LNCaP clone FGC (cell line): ENCODE measurements around the gene TUT4.

Source experiments
- DNase-seq: peaks from one replicate; pipeline ENCODE4 v3.0.0-alpha.2; 2011; ENCODE audit warnings: low read depth
- H3K4me3 ChIP-seq: 2 replicates; pipeline ENCODE4 v1.5.1; 2011; ENCODE audit warnings: mild to moderate bottlenecking, low read depth, low read length, control low read depth
- TF ChIP-seq, protein P1 (sequence below): IDR thresholded peaks from 2 replicates; pipeline ENCODE4 v1.5.1; 2012; ENCODE audit warnings: mild to moderate bottlenecking; ENCODE audit not compliant: control insufficient read depth, insufficient read depth; ENCODE audit errors: extremely low read depth

Gene TUT4

DNA sequence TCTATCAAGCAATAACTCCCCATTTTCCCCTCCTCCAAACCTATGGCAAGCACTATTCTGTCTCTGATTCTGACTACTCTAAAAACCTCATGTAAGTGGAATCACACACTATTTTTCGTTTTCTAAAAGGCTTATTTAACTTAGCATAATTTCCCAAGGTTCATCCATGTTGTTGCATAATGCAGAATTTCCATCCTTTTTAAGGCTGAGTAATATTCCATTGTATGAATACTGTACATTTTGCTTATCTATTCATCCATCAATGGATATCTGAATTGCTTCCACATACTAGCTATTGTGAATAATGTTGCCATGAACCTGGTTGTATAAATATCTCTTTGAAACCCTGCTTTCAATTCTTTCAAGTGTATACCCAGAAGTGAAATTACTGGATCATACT lies 48.2 kb downstream of the TUT4 start:
- DNase-seq: no peak
- H3K4me3 ChIP-seq: no peak overlapping the region
- TF ChIP-seq, protein P1, sequence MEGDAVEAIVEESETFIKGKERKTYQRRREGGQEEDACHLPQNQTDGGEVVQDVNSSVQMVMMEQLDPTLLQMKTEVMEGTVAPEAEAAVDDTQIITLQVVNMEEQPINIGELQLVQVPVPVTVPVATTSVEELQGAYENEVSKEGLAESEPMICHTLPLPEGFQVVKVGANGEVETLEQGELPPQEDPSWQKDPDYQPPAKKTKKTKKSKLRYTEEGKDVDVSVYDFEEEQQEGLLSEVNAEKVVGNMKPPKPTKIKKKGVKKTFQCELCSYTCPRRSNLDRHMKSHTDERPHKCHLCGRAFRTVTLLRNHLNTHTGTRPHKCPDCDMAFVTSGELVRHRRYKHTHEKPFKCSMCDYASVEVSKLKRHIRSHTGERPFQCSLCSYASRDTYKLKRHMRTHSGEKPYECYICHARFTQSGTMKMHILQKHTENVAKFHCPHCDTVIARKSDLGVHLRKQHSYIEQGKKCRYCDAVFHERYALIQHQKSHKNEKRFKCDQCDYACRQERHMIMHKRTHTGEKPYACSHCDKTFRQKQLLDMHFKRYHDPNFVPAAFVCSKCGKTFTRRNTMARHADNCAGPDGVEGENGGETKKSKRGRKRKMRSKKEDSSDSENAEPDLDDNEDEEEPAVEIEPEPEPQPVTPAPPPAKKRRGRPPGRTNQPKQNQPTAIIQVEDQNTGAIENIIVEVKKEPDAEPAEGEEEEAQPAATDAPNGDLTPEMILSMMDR: no peak

DNA sequence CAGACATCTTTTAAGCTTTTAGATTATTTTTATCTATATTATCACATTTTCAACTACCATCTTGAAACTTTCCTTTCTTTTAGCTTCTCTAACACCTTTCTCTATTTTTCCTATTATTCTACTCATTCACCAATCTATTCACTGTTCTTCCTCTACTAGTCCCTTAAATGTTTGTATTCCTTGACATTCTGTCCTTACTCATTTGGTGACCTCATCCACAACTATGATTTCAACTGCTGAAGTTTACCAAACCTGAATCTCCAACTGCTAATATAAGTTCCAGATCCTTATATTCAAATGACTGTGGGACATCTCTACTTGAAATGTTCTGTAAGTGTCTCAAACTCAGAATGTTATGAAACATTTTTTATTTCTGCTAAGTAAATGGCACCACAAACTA lies 49.2 kb downstream of the TUT4 start:
- TF ChIP-seq, protein P1: no peak
- DNase-seq: no peak

DNA sequence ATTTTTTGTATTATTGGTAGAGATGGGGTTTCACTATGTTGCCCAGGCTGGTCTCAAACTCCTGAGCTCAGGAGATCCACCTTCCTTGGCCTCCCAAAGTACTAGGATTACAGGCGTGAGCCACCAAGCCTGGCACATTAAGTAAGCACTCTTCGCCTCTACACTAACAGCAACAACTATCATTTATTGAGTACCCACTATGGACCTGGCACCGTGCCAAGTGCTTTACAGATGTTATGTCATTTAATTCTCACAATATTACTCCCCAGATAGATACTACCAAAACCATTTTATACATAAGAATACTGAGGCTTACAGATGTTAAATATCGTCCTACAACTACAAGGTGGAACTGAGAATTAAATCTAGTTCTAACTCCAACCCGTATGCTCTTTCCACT lies 50.1 kb downstream of the TUT4 start:
- no peak for DNase-seq
- TF ChIP-seq, protein P1: no peak
- H3K4me3 ChIP-seq: no peak overlapping the region

More for the DNA sequence above, 49.2 kb downstream of the TUT4 start:
- H3K4me3 ChIP-seq: no peak overlapping the region

DNA sequence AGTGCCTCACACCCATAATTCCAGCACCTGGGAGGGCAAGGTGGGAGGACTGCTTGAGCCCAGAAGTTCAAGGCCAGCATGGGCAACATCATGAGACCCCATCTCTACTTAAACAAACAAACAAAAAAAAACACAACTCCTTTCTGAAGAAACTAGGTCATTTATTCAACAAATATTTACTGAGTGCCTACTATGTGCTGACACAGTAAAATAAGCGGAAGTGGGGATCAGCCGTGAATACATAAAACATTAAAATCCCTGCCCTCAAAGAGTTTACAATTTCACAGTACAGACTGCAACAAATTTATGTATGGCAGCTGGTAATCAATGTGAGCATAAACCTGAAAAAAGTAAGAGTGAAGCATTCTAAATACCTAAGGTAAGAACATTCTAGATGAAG lies 65.3 kb downstream of the TUT4 start:
- no peak for DNase-seq
- no peak overlapping the region for H3K4me3 ChIP-seq

DNA sequence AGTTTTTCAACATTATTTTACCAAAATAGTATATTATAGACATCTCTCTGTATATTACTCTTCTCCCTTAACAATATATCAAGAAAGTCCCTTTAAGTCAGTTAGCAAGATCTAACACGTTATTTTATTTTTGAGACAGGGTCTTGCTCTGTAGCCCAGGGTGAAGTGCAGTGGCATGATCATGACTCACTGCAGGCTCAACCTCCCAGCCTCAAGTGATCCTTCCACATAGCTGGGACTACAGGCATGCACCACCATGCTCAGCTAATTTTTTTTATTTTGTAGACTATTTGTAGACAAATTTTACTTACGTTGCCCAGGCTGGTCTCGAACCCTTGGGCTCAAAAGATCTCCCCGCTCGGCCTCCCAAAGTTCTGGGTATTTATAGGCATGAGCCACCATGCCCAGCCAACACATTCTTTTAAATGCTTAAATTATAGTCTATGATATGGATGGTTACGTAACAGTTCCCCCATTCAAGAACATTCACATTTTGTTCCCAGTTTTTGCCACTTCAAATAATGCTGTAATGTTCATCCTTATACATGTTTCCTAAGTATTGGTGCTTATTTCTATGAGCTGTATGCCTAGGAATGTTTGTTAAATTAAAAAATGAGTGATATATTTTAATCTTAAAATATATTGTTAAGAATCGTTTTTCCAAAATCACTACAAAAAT lies 70.4 kb downstream of the TUT4 start:
- no peak for DNase-seq
- TF ChIP-seq, protein P1: no peak
- H3K4me3 ChIP-seq: no peak overlapping the region

More for the DNA sequence above, 65.3 kb downstream of the TUT4 start:
- TF ChIP-seq, protein P1: no peak

DNA sequence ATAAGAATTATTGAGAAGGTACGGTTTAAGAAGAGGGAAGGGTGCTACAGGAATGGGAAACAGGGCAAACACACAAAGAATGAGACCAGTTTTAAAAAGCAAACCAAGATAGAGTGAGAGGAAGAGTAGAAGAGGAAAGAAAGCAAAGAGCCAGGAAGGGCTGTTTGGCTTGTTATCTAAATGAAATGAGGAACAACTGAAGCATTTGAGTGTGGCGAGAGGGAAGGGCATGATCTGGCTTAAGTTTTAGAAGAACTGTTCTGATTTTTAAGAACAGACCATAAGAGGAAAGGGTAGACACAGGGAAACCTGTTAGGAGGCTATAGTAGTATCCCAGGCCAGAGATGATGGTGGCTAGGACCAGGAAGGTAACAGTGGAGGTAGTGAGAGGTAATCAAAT lies 73.8 kb downstream of the TUT4 start:
- no peak for DNase-seq
- H3K4me3 ChIP-seq: no peak overlapping the region
- TF ChIP-seq, protein P1: no peak

DNA sequence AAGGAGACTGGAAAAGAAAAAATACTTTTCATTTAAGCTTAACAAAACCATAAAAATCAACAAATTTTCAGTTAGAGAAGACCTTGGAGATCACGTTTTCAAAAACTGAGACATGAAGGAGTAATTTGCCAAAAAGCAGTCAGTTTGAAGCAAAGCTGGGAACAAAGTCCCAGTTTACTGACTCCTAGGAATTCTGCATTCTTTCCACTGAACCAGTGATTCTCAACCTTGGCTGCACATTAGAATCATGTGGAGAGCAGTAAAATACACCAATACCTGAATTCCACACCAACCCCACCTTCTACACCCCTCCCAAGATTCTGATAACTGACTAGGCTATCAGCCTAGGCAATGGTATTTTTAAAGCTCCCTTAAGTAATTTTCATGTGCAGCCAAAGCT lies 75.0 kb downstream of the TUT4 start:
- H3K4me3 ChIP-seq: no peak overlapping the region
- DNase-seq: no peak
- TF ChIP-seq, protein P1: no peak
